Trophoblast cell (in vitro differentiated cells and primary cell): Measurements from ENCODE around the gene NDRG4.

ENCODE experiments used
- DNase-seq, 2 donors: peaks; one replicate each; pipeline ENCODE4 v3.0.0-alpha.2; 2016
- H2AFZ ChIP-seq: 2 replicates; pipeline ENCODE4 v1.6.1; 2013; ENCODE audit warnings: low read length, moderate library complexity, mild to moderate bottlenecking; ENCODE audit not compliant: insufficient read depth, poor library complexity
- H2AK5ac ChIP-seq: 2 replicates; pipeline ENCODE4 v1.6.1; 2013; ENCODE audit warnings: mild to moderate bottlenecking, low read length
- H2BK120ac ChIP-seq: 2 replicates; pipeline ENCODE4 v1.6.1; 2013; ENCODE audit warnings: low read length, mild to moderate bottlenecking, moderate library complexity; ENCODE audit not compliant: insufficient read depth, poor library complexity
- H2BK12ac ChIP-seq: 2 replicates; pipeline ENCODE4 v1.6.1; 2013; ENCODE audit warnings: mild to moderate bottlenecking, low read length, moderate library complexity
- H2BK5ac ChIP-seq: 2 replicates; pipeline ENCODE4 v1.6.1; 2013; ENCODE audit warnings: low read length, low read depth, moderate library complexity, mild to moderate bottlenecking; ENCODE audit not compliant: poor library complexity
- H3K14ac ChIP-seq: 2 replicates; pipeline ENCODE4 v1.6.1; 2013; ENCODE audit warnings: mild to moderate bottlenecking, low read length
- H3K18ac ChIP-seq: 2 replicates; pipeline ENCODE4 v1.6.1; 2013; ENCODE audit warnings: mild to moderate bottlenecking, low read length
- H3K23ac ChIP-seq: 2 replicates; pipeline ENCODE4 v1.6.1; 2013; ENCODE audit warnings: low read length
- H3K27ac ChIP-seq: 2 replicates; pipeline ENCODE4 v1.5.1; 2013; ENCODE audit warnings: low read depth, mild to moderate bottlenecking, inconsistent platforms, low read length, moderate library complexity
- H3K27me3 ChIP-seq: 2 replicates; pipeline ENCODE4 v1.6.1; 2013; ENCODE audit warnings: inconsistent platforms, mild to moderate bottlenecking, low read length, moderate library complexity; ENCODE audit not compliant: insufficient read depth
- H3K36me3 ChIP-seq, 2 experiments: 1 replicate in 1 of 2; 2 replicates in 1 of 2; pipeline ENCODE4 v1.6.1; 2013; ENCODE audit warnings: low read length in 2 of 2, mild to moderate bottlenecking in 2 of 2, moderate library complexity in 1 of 2; ENCODE audit not compliant: insufficient read depth in 2 of 2, control insufficient read depth in 1 of 2
- H3K4ac ChIP-seq: 2 replicates; pipeline ENCODE4 v1.6.1; 2013; ENCODE audit warnings: low read depth, mild to moderate bottlenecking, low read length, moderate library complexity
- H3K4me1 ChIP-seq, 2 experiments: 1 replicate in 1 of 2; 2 replicates in 1 of 2; pipeline ENCODE4 v1.6.1; 2013; ENCODE audit warnings: low read length in 2 of 2, mild to moderate bottlenecking in 2 of 2, moderate library complexity in 1 of 2; ENCODE audit not compliant: insufficient read depth in 2 of 2, control insufficient read depth in 1 of 2
- H3K4me2 ChIP-seq: 2 replicates; pipeline ENCODE4 v1.6.1; 2013; ENCODE audit warnings: inconsistent platforms, mild to moderate bottlenecking, low read length, moderate library complexity
- H3K4me3 ChIP-seq: 2 replicates; pipeline ENCODE4 v1.5.1; 2013; ENCODE audit warnings: mild to moderate bottlenecking, low read depth, low read length, inconsistent platforms
- H3K79me1 ChIP-seq: one replicate; pipeline ENCODE4 v1.6.1; 2013; ENCODE audit warnings: low read length
- H3K79me2 ChIP-seq: 2 replicates; pipeline ENCODE4 v1.6.1; 2013; ENCODE audit warnings: low read length, mild to moderate bottlenecking; ENCODE audit not compliant: control insufficient read depth, insufficient read depth, poor library complexity
- H3K9ac ChIP-seq: 2 replicates; pipeline ENCODE4 v1.6.1; 2013; ENCODE audit warnings: mild to moderate bottlenecking, low read length
- H3K9me3 ChIP-seq: 2 replicates; pipeline ENCODE4 v1.6.1; 2013; ENCODE audit warnings: low read depth, mild to moderate bottlenecking, control low read depth, inconsistent platforms, low read length; ENCODE audit not compliant: insufficient read depth
- H4K12ac ChIP-seq: 2 replicates; pipeline ENCODE4 v1.6.1; 2013; ENCODE audit warnings: low read depth, mild to moderate bottlenecking, low read length, moderate library complexity
- H4K8ac ChIP-seq: 2 replicates; pipeline ENCODE4 v1.6.1; 2013; ENCODE audit warnings: low read depth, mild to moderate bottlenecking, low read length, moderate library complexity
- H4K91ac ChIP-seq: one replicate; pipeline ENCODE4 v1.6.1; 2013; ENCODE audit warnings: low read depth, mild to moderate bottlenecking, low read length, moderate library complexity
- WGBS: extraction: QIAGEN DNeasy Blood & Tissue Kit; methylation state at CpG from one replicate; pipeline ENCODE4 v1.1.7; 2013; ENCODE audit warnings: missing lambda C conversion rate; ENCODE audit not compliant: insufficient read length, insufficient coverage; ENCODE audit errors: extremely low coverage; 5-methylcytosine and 5-hydroxymethylcytosine counted together

The NDRG4 gene

GRCh38 chr16:58495521-58496331, 4.2 kb upstream of the NDRG4 start:
- H4K91ac ChIP-seq, result no peak overlapping the region
- H3K4ac ChIP-seq, result no peak overlapping the region
- DNase-seq, result no peak
- no peaks in the 10 kb centered on the region for H3K36me3 ChIP-seq
- no peak overlapping the region for H3K27ac ChIP-seq
- no peak overlapping the region for H3K4me2 ChIP-seq
- H3K79me2 ChIP-seq, result no peaks in the 10 kb centered on the region
- H3K18ac ChIP-seq, result no peak overlapping the region
- H2BK120ac ChIP-seq, result no peak overlapping the region
- no peak overlapping the region for H2AK5ac ChIP-seq
- H3K79me1 ChIP-seq, result no peaks in the 10 kb centered on the region
- H3K27me3 ChIP-seq, result no peaks in the 10 kb centered on the region
- H3K9me3 ChIP-seq, result peaks cover 3% of the 10 kb centered on the region
- no peak overlapping the region for H4K12ac ChIP-seq
- WGBS, result no CpG with 5 or more reads among the region's 24 CpGs
- H3K23ac ChIP-seq, result no peak overlapping the region
- H3K4me3 ChIP-seq, result peak overlapping the region; percentile 7
- peaks cover 4 to 6% of the 10 kb centered on the region in 2 experiments for H3K4me1 ChIP-seq
- no peak overlapping the region for H2AFZ ChIP-seq
- H2BK5ac ChIP-seq, result no peak overlapping the region
- no peak overlapping the region for H3K14ac ChIP-seq
- no peak overlapping the region for H2BK12ac ChIP-seq
- H4K8ac ChIP-seq, result no peak overlapping the region
- H3K9ac ChIP-seq, result no peak overlapping the region

GRCh38 chr16:58497468-58497867, 2.5 kb upstream of the NDRG4 start:
- H4K12ac ChIP-seq, result no peak overlapping the region
- H2AK5ac ChIP-seq, result no peak overlapping the region
- H3K4ac ChIP-seq, result no peak overlapping the region
- no peak overlapping the region for H3K18ac ChIP-seq
- no peak overlapping the region for H3K23ac ChIP-seq
- H3K9ac ChIP-seq, result no peak overlapping the region
- no peak overlapping the region for H2AFZ ChIP-seq
- no peak overlapping the region for H2BK120ac ChIP-seq
- H3K79me1 ChIP-seq, result peaks cover 3% of the 10 kb centered on the region
- no peak overlapping the region for H3K4me2 ChIP-seq
- H3K14ac ChIP-seq, result no peak overlapping the region
- DNase-seq, result no peak
- peaks cover 3% of the 10 kb centered on the region for H3K9me3 ChIP-seq
- H3K4me3 ChIP-seq, result no peak overlapping the region
- WGBS, result no CpG with 5 or more reads among the region's 2 CpGs
- no peak overlapping the region for H4K8ac ChIP-seq
- no peak overlapping the region for H2BK12ac ChIP-seq
- no peak overlapping the region for H4K91ac ChIP-seq
- no peaks in the 10 kb centered on the region for H3K27me3 ChIP-seq
- H3K36me3 ChIP-seq, result no peaks in the 10 kb centered on the region
- H3K79me2 ChIP-seq, result no peaks in the 10 kb centered on the region
- peaks cover 7 to 16% of the 10 kb centered on the region in 2 experiments for H3K4me1 ChIP-seq
- H2BK5ac ChIP-seq, result no peak overlapping the region
- no peak overlapping the region for H3K27ac ChIP-seq

- H3K79me1 ChIP-seq, result peaks cover 3% of the 10 kb centered on the region
- H3K9me3 ChIP-seq, result peaks cover 3% of the 10 kb centered on the region
- no peak overlapping the region for H2BK12ac ChIP-seq
- no peak overlapping the region for H3K4me2 ChIP-seq
- H2BK5ac ChIP-seq, result no peak overlapping the region
- no peak overlapping the region for H3K4me3 ChIP-seq
- no peak overlapping the region for H4K12ac ChIP-seq
- H3K4ac ChIP-seq, result no peak overlapping the region
- H3K27ac ChIP-seq, result no peak overlapping the region
- no peak overlapping the region for H4K8ac ChIP-seq
- no peak overlapping the region for H3K14ac ChIP-seq
- no peak overlapping the region for H2AK5ac ChIP-seq
- H3K9ac ChIP-seq, result no peak overlapping the region
- no peaks in the 10 kb centered on the region for H3K36me3 ChIP-seq
- no peaks in the 10 kb centered on the region for H3K27me3 ChIP-seq
- no peak overlapping the region for H3K23ac ChIP-seq
- no peak overlapping the region for H4K91ac ChIP-seq
- DNase-seq, result no peak
- peaks cover 7 to 16% of the 10 kb centered on the region in 2 experiments for H3K4me1 ChIP-seq
- H3K79me2 ChIP-seq, result no peaks in the 10 kb centered on the region
- no CpG with 5 or more reads among the region's 5 CpGs for WGBS
- H2BK120ac ChIP-seq, result no peak overlapping the region
- no peak overlapping the region for H2AFZ ChIP-seq
- H3K18ac ChIP-seq, result no peak overlapping the region
Measured at GRCh38 chr16:58497935-58498334, 2.0 kb upstream of the NDRG4 start.

- Histone ChIP-seq H3K14ac (no peak overlapping the region), H4K91ac (no peak overlapping the region), H4K12ac (no peak overlapping the region), H3K4me2 (no peak overlapping the region), H3K36me3 (no peaks in the 10 kb centered on the region), H2AFZ (no peak overlapping the region), H3K4me1 (peaks cover 7 to 16% of the 10 kb centered on the region in 2 experiments), H2AK5ac (no peak overlapping the region), H3K23ac (no peak overlapping the region), H2BK12ac (no peak overlapping the region), H3K27ac (no peak overlapping the region), H2BK5ac (no peak overlapping the region), H3K18ac (no peak overlapping the region), H3K4ac (no peak overlapping the region), H4K8ac (no peak overlapping the region), H3K9me3 (peaks cover 3% of the 10 kb centered on the region), H3K79me2 (no peaks in the 10 kb centered on the region), H3K4me3 (no peak overlapping the region), H3K27me3 (no peaks in the 10 kb centered on the region), H3K79me1 (peaks cover 3% of the 10 kb centered on the region), H2BK120ac (no peak overlapping the region), H3K9ac (no peak overlapping the region)
- DNase-seq, result no peak
- WGBS, result no CpG with 5 or more reads among the region's 9 CpGs
Measured at GRCh38 chr16:58498341-58499091, 1.4 kb upstream of the NDRG4 start.
